ENCODE measurements around the gene HMG20B. TPM values are rescaled to one million over a fixed set of nuclear protein-coding genes. Genes with fewer than 3 reads are reported as not detected.

The HMG20B gene
- total and polyA plus RNA-seq, 2 of the 8 experiments (the other 6 are each of a cell fraction or from before 2014, with no cell fraction given): 42.9 to 74.2 TPM

- H2BK120ac ChIP-seq (replicated peaks; ENCODE audit: low read depth, low read length): no peak overlapping the region
- no peak overlapping the region for H2AK5ac ChIP-seq (ENCODE audit: low read depth, low read length)
- H3K9ac ChIP-seq (replicated peaks in 1 of 4; ENCODE audit: extremely low read depth in 1 of 4, low read depth in 3 of 4, low read length in 3 of 4): no peak overlapping the region
- no peak overlapping the region for H3K4me3 ChIP-seq (ENCODE audit: extremely low read depth in 1 of 4, insufficient read depth in 2 of 4, low read depth in 3 of 4, low read length in 4 of 4)
- H3K4me1 ChIP-seq (replicated peaks in 1 of 4; ENCODE audit: control insufficient read depth in 3 of 4, insufficient read depth in 4 of 4, low read length in 3 of 4): peaks cover 0 to 2% (median under 1%) of the 10 kb centered on the region in 4 experiments; a peak in 4 of 7 replicates
- H3K79me1 ChIP-seq (ENCODE audit: low read depth, low read length): peaks cover 4% of the 10 kb centered on the region
- H2AFZ ChIP-seq (ENCODE audit: low read length): no peak overlapping the region
- H3K23me2 ChIP-seq (ENCODE audit: low read depth, low read length): no peaks in the 10 kb centered on the region
- peaks cover 8 to 25% of the 10 kb centered on the region in 2 experiments for H4K20me1 ChIP-seq (replicated peaks in 1 of 2; ENCODE audit: control insufficient read depth in 1 of 2, insufficient read depth in 2 of 2, low read length in 2 of 2)
- H3K23ac ChIP-seq (ENCODE audit: insufficient read length): no peak overlapping the region
- no peak overlapping the region; the same call in 1 of the 2 replicates for H4K8ac ChIP-seq (ENCODE audit: extremely low read depth, insufficient read depth, low read length)
- peaks cover 0 to 2% (median under 1%) of the 10 kb centered on the region in 4 experiments; a peak in 3 of 7 replicates for H3K27me3 ChIP-seq (replicated peaks in 1 of 4; ENCODE audit: control insufficient read depth in 3 of 4, extremely low read depth in 1 of 4, insufficient read depth in 3 of 4, low read length in 3 of 4)
- no peak for DNase-seq (ENCODE audit: low read depth in 1 of 2, low spot score in 2 of 2)
- no peaks in the 10 kb centered on the region for H3K9me3 ChIP-seq (ENCODE audit: insufficient read depth in 2 of 2, low read depth in 1 of 2, low read length in 1 of 2)
- H4K5ac ChIP-seq (ENCODE audit: insufficient read length, low read depth, low read length): no peak overlapping the region
- no peak overlapping the region for H2BK15ac ChIP-seq (ENCODE audit: low read length)
- no peak overlapping the region for H3K18ac ChIP-seq (ENCODE audit: extremely low read depth, low read length)
- no peak overlapping the region for H2BK20ac ChIP-seq (ENCODE audit: low read length)
- 88% methylated on average over 24 of the region's 34 CpGs; no CpG with 5 or more reads in 1 of the 2 experiments for WGBS, 2 experiments (ENCODE audit: extremely low coverage in 1 of 2, insufficient coverage in 1 of 2, insufficient read length in 1 of 2, insufficient replicate concordance in 2 of 2, low coverage in 1 of 2, low lambda C conversion rate in 2 of 2, missing lambda C conversion rate in 1 of 2)
- no peak overlapping the region for H4K91ac ChIP-seq (replicated peaks; ENCODE audit: insufficient read length, low read length)
- POLR2A ChIA-PET (ENCODE audit: partially characterized antibody): interaction anchor here (1.0 kb wide), 1 partner anchor 19 kb away, joined by 3 read pairs; no protein-coding TSS in a partner anchor
- H3K14ac ChIP-seq (ENCODE audit: insufficient read length): no peak overlapping the region
- H3K36me3 ChIP-seq (ENCODE audit: control insufficient read depth in 2 of 4, insufficient read depth in 4 of 4, low read length in 3 of 4): peaks cover 0 to 5% (median 1%) of the 10 kb centered on the region in 4 experiments; a peak in 1 of 8 replicates
- H3K56ac ChIP-seq (replicated peaks; ENCODE audit: insufficient read length, low read depth, low read length): no peak overlapping the region
- no peak overlapping the region for H3K4ac ChIP-seq (replicated peaks; ENCODE audit: insufficient read length, low read depth, low read length)
- H3K79me2 ChIP-seq (ENCODE audit: control insufficient read depth in 1 of 2, insufficient read depth in 2 of 2, low read length in 2 of 2): peaks cover 0 to 2% of the 10 kb centered on the region in 2 experiments; a peak in 1 of 4 replicates
- FAIRE-seq: no peak
- no peak overlapping the region for H2BK5ac ChIP-seq (ENCODE audit: low read depth, low read length)
- H3K4me2 ChIP-seq (ENCODE audit: insufficient read depth in 1 of 2, low read depth in 2 of 2, low read length in 2 of 2): no peak overlapping the region
- H3K27ac ChIP-seq (ENCODE audit: low read depth, low read length): no peak overlapping the region
- H2BK12ac ChIP-seq (ENCODE audit: low read depth, low read length): no peak overlapping the region
- CTCF ChIA-PET (ENCODE audit: partially characterized antibody): interaction anchor here (0.8 to 7.5 kb wide), 8 partner anchors 14 to 191 kb away, joined by 3 to 54 read pairs (median 4); no protein-coding TSS in a partner anchor
- TF ChIP-seq SP1 (IDR thresholded peaks at IDR 0.05; ENCODE audit: low read depth, low read length): no peak
- no peak for TF ChIP-seq CBX5 (IDR thresholded peaks at IDR 0.05; ENCODE audit: low read depth, low read length)
- TF ChIP-seq CTCF (IDR thresholded peaks at IDR 0.05; ENCODE audit: control extremely low read depth in 1 of 3, insufficient read depth in 1 of 3, low read depth in 1 of 3, low read length in 3 of 3): no peak
- TF ChIP-seq RNF2 (IDR thresholded peaks at IDR 0.05; ENCODE audit: borderline replicate concordance, low read depth, low read length, missing control alignments, poor library complexity, severe bottlenecking): no peak
- TF ChIP-seq YY1 (IDR thresholded peaks at IDR 0.05; ENCODE audit: low read depth, low read length): no peak
- TF ChIP-seq TCF12 (IDR thresholded peaks at IDR 0.05; ENCODE audit: low read depth, low read length): no peak
- no peak for TF ChIP-seq CBX8 (IDR thresholded peaks at IDR 0.05; ENCODE audit: borderline replicate concordance, low read depth, low read length)
- no peak for TF ChIP-seq SP2 (IDR thresholded peaks at IDR 0.05; ENCODE audit: low read length)
- TF ChIP-seq RFX5 (IDR thresholded peaks at IDR 0.05; ENCODE audit: borderline replicate concordance, low read depth, low read length): no peak
Measured at GRCh38 chr19:3550947-3551791, 21.6 kb upstream of the HMG20B start.
